ENCODE measurements around the gene COG7. TPM values are rescaled to one million over a fixed set of nuclear protein-coding genes. Genes with fewer than 3 reads are reported as not detected.

The COG7 gene
- total and polyA plus RNA-seq, 2 of the 13 experiments (the other 11 are each of a cell fraction or from before 2014, with no cell fraction given): 12.6 to 54.5 TPM

DNA sequence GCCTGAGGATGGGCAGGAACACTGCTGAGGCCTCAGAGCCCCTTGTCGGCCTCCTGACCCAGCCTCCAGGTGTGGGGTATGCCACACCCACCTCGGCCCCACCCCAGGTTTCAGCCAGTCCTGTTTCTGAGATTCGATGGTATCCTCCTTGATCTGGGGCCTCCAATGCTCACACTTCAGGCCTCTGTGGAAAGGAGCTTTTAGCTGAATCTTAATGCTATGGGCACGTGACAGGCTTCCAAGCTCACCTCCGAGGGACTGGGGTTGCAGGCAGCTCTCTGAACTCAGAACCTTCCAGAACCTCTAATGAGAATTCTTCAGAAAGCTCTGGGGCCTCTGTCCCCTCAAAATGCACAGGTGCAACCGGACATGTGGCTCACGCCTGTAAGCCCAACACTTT lies 96.0 kb downstream of the COG7 start (continued):
- TF ChIP-seq ZNF501 (CRISPR knock-in tag; IDR thresholded peaks at IDR 0.05): no peak

GRCh38 chr16:23355106-23355670 lies 97.8 kb downstream of the COG7 start:
- Histone ChIP-seq H3K36me3 (replicated peaks in 1 of 2; ENCODE audit: control insufficient read depth in 1 of 2, insufficient read depth in 2 of 2, low read length in 2 of 2) (no peaks in the 10 kb centered on the region), H4K20me1 (ENCODE audit: insufficient read depth, low read length) (no peaks in the 10 kb centered on the region), H3K4me3 (replicated peaks in 1 of 3; ENCODE audit: insufficient read depth in 1 of 3, low read depth in 2 of 3, low read length in 3 of 3) (no peak overlapping the region), H3K9me3 (ENCODE audit: low read length) (no peaks in the 10 kb centered on the region), H3K4me1 (ENCODE audit: insufficient read depth, low read length) (no peaks in the 10 kb centered on the region), H2AFZ (ENCODE audit: low read length) (no peak overlapping the region), H3K79me2 (ENCODE audit: insufficient read depth, low read length) (no peaks in the 10 kb centered on the region), H3K27me3 (ENCODE audit: control insufficient read depth in 1 of 2, insufficient read depth in 2 of 2, low read length in 2 of 2) (peaks cover 2 to 46% of the 10 kb centered on the region in 2 experiments; a peak in 4 of 5 replicates), H3K4me2 (ENCODE audit: low read depth, low read length) (no peak overlapping the region), H3K9ac (ENCODE audit: insufficient read depth, low read depth, low read length) (no peak overlapping the region), H3K27ac (ENCODE audit: extremely low read length, insufficient read depth, low read length) (no peak overlapping the region)
- FAIRE-seq (no peak), ATAC-seq (peak; percentile 29), DNase-seq (ENCODE audit: low spot score) (no peak)
- intact Hi-C loops (cut with micrococcal nuclease; ENCODE audit: unreplicated experiment) (no loop called here), in situ Hi-C loops (cut with HindIII; ENCODE audit: extremely low pct_ligation_motif_present, low pct_unique_long_range_greater_than_20kb) (no loop called here)
- BruUV-seq (replicated peaks): no TSS peak
- WGBS (ENCODE audit: low lambda C conversion rate): 17% methylated on average over 9 of the region's 13 CpGs
- POLR2A ChIA-PET: no interaction called here
- TF ChIP-seq ZNF879 (CRISPR knock-in tag; IDR thresholded peaks at IDR 0.05) (no peak), ZFP37 (CRISPR knock-in tag; IDR thresholded peaks at IDR 0.05; ENCODE audit: borderline replicate concordance) (no peak), EP300 (IDR thresholded peaks at IDR 0.05; ENCODE audit: low read depth in 2 of 2, low read length in 2 of 2) (no peak), EP300 (CRISPR knock-in tag; IDR thresholded peaks at IDR 0.05; ENCODE audit: borderline replicate concordance) (no peak), PBX2 (CRISPR knock-in tag; IDR thresholded peaks at IDR 0.05) (no peak), GTF2F1 (IDR thresholded peaks at IDR 0.05; ENCODE audit: low read length) (no peak), TRIM24 (CRISPR knock-in tag; IDR thresholded peaks at IDR 0.05) (no peak), TERF1 (CRISPR knock-in tag; IDR thresholded peaks at IDR 0.05) (no peak), FOXP1 (IDR thresholded peaks at IDR 0.05) (no peak), FOXP1 (CRISPR knock-in tag; IDR thresholded peaks at IDR 0.05) (no peak), UBTF (CRISPR knock-in tag; IDR thresholded peaks at IDR 0.05) (no peak), ZNF557 (CRISPR knock-in tag; IDR thresholded peaks at IDR 0.05) (no peak)
- CTCF ChIA-PET (ENCODE audit: low intra/inter-chr PET ratio, low total read pairs): no interaction called here

Measured in HepG2 (cell line).